ENCODE measurements around the gene GBP5. TPM values are rescaled to one million over a fixed set of nuclear protein-coding genes. Genes with fewer than 3 reads are reported as not detected.

The GBP5 gene
- 0.05 TPM in 1 of 2 replicates, not detected in the other for total RNA-seq

GRCh38 chr1:89272269-89273041 lies at the start of gene GBP5:
GBP5 (minus strand) TSS chr1:89272860; CDS start chr1:89269555, 3,305 bp downstream.

Other genes starting within 250 kb of the GBP5 start
- 7.1 and 9.2 TPM in 2 replicates for gene GBP3, start 250.0 kb downstream of the GBP5 start, total RNA-seq
- gene GBP1, start 207.7 kb downstream of the GBP5 start, total RNA-seq: 14.0 and 15.4 TPM in 2 replicates
- gene GBP2, start 146.7 kb downstream of the GBP5 start, total RNA-seq: 28.8 and 30.5 TPM in 2 replicates
- gene GBP7, start 96.9 kb downstream of the GBP5 start, total RNA-seq: not detected in 2 replicates
- 0.94 and 6.9 TPM in 2 replicates for gene GBP4, start 73.9 kb downstream of the GBP5 start, total RNA-seq
- gene GBP6, start 91.2 kb upstream of the GBP5 start, total RNA-seq: not detected in 2 replicates